Measurements from ENCODE around the gene OPRD1. TPM values are rescaled to one million over a fixed set of nuclear protein-coding genes. Genes with fewer than 3 reads are reported as not detected.
"Not testable (repeated sequence)": the region's sequence is repeated elsewhere in the genome, so short reads cannot be mapped to it uniquely, and the experiment has no call there.

The OPRD1 gene
- polyA plus RNA-seq, 3 donors = 0.33 to 0.56 (median 0.40) TPM

GRCh38 chr1:28832966-28833365 is 21.0 kb downstream of the OPRD1 start:
- no peak for DNase-seq (ENCODE audit: extremely low read depth in 1 of 11, low read depth in 9 of 11, low spot score in 4 of 11)

DNA sequence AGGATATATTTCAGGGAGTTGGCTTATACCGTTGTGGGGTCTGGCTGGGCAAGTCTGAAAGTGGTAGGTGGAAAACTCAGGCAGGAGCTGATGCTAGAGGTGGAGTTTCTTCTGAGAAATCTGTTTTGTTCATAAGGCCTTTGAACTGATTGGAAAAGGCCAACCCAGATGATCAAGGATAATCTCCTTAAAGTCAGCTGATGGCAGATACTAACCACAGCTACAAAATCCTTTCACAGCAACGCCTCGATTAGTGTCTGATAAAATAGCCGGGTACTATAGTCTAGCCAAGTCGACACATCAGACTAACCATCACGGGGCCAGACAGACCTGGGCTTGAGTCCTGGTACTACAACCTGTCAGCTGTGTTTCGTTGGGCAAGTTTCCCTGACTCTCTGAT is 21.4 kb downstream of the OPRD1 start:
- no peak for DNase-seq (ENCODE audit: extremely low read depth in 1 of 11, low read depth in 9 of 11, low spot score in 4 of 11)

DNA sequence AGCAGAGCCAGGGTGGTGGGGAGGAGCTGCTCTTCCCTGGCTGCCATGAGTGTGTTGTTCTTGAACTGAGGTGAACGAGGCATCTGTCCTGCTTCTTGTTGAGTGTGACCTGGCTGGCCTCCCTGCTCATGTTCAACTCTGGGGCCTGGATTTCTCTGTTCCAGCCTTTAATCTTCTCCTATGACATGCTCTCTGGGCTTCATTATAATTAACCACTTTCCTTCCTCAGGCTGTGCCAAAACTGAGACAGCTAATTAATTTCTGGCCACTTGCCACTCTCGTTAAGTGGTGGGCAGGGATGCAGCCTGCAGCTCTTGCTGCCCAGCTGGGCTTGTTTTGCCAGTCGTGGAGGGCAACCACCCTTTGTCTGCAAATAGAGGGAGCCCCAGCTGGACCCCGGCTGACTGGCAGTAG is 23.3 kb downstream of the OPRD1 start:
- no peak for DNase-seq (ENCODE audit: extremely low read depth in 1 of 11, low read depth in 9 of 11, low spot score in 4 of 11)

DNA sequence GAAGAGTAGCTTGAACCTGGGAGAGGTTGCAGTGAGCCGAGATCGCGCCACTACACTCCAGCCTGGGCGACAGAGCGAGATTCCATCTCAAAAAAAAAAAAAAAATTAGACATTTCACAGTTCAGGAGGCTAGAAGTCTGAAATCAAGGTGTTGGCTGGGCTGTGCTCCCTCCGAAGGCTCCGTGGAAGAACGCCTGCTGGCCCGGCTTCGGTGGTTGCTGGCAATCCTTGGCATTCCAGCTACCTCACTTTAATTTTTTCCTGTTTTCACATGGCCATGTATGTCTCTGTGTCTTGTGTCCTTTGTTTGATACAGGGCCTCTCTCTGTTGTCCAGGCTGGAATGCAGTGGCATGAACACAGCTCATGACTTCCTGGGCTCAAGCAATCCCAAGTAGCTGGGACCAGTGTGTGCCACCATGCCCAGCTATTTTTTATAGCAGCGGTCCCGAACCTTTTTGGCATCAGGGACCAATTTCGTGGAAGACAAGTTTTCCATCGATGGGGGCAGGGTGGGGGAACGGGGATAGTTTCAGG is 24.5 kb downstream of the OPRD1 start:
- DNase-seq (ENCODE audit: extremely low read depth in 1 of 11, low read depth in 9 of 11, low spot score in 4 of 11) = no peak

DNA sequence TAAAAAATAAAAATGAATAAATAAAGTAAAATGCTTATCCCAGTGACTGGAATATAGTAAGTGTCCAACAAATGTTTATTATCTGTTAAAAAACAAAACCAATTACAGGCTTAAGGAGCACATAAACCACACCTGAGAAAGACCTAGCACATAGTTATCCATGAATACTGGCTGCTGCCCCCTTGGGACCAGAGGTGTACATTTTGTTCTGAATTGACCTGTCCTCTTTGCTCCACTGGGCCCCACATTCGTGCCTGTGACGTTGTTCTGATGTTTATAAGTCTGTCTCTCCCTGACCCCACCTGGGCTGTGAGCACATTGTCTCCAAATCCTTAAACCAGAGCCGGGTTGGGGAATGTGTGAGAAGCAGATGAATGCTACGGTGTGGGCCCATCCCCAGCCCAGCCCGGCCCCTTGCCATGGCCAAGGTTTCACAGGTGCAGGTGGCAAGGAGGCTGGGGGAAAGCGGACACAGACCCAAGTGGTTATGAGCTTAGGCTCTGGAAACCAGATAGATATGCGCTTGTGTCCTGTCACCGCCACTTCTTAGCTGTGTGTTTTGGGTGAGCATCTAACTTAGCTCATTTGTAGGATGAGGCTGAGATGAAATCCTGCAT is 29.1 kb downstream of the OPRD1 start:
- DNase-seq (ENCODE audit: extremely low read depth in 1 of 11, low read depth in 9 of 11, low spot score in 4 of 11) = no peak

- DNase-seq (ENCODE audit: extremely low read depth in 1 of 11, low read depth in 9 of 11, low spot score in 4 of 11) = no peak
Measured at GRCh38 chr1:28845786-28846543, 34.0 kb downstream of the OPRD1 start.

DNA sequence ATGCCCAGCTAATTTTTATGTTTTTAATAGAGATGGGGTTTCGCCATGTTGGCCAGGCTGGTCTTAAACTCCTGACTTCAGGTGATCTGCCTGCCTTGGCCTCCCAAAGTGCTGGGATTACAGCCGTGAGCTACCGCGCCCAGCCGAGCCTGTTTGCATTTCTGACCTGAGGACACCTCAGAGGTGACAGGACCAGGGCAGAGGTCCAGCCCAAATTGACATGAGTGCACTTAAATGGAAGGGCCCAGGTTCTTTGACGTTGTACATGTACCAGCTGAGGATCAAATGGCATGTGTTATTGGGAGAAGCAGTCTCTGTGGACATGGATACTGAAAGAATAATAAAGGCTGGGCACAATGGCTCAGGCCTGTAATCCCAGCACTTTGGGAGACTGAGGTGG is 35.2 kb downstream of the OPRD1 start:
- DNase-seq (ENCODE audit: extremely low read depth in 1 of 11, low read depth in 9 of 11, low spot score in 4 of 11) = not testable (repeated sequence)

GRCh38 chr1:28848416-28848815 is 36.4 kb downstream of the OPRD1 start:
- no peak for DNase-seq (ENCODE audit: extremely low read depth in 1 of 11, low read depth in 9 of 11, low spot score in 4 of 11)

GRCh38 chr1:28853093-28853742 is 41.2 kb downstream of the OPRD1 start:
- DNase-seq (ENCODE audit: extremely low read depth in 1 of 11, low read depth in 9 of 11, low spot score in 4 of 11) = no peak

DNA sequence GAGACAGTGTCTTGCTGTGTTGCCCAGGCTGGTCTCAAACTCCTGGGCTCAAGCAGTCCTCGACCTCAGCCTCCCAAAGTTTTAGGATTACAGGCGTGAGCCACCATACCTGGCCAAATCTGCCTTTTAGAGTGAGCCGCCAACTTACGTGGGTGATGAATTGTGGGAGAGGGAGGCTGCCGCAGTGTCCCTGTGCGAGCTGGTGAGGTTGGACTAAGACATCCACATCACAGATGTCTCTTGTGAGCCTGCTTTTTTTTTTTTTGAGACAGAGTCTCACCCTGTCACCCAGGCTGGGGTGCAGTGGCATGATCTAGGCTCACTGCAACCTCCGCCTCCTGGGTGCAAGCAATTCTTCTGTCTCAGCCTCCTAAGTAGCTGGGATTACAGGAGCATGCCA is 42.4 kb downstream of the OPRD1 start:
- DNase-seq (ENCODE audit: extremely low read depth in 1 of 11, low read depth in 9 of 11, low spot score in 4 of 11) = not testable (repeated sequence)

GRCh38 chr1:28855046-28855445 is 43.1 kb downstream of the OPRD1 start:
- DNase-seq (ENCODE audit: extremely low read depth in 1 of 11, low read depth in 9 of 11, low spot score in 4 of 11) = no peak

DNA sequence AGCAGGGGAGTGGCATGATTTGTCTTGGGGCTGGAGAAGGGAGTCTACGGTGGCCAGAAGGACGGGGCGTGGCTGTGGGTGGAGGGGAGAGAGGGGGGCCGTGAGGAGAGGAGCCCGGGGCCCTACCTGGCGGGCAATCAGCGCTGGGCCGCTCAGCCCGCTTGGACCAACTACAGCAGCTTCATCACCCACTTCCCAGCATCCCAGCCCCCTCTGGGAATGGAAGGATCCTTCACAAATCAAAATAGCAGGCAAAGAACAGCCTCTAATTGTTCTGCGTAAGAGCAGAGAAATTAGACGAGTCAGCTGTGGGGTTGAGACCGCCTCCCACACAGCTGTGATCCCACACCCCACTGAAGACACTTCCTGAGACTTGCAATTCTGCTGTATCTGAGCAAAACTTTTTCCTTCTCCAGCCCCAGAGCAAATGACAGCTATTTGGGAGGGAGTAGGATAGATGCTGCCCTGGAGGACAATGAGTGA is 43.5 kb downstream of the OPRD1 start:
- DNase-seq (ENCODE audit: extremely low read depth in 1 of 11, low read depth in 9 of 11, low spot score in 4 of 11) = no peak

DNA sequence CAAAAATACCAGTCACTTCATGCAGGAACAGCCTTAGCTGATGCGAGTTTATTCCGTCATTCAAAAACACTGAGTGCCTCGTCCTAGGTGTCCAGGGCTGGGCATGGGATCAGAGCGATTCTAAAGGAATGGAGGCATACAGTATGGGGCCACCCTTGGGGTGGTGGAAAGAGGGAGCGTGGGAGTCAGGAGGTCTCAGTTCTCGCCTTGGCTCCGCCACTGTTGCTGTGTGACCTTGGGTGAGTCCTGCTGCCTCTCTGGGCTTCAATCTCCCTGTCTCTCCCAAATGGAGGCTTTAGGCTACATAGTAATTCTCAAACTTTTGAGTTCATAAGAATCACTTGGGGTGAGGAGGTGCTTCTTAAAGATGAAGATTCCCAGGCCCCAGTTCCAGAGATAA is 44.0 kb downstream of the OPRD1 start:
- no peak for DNase-seq (ENCODE audit: extremely low read depth in 1 of 11, low read depth in 9 of 11, low spot score in 4 of 11)

DNA sequence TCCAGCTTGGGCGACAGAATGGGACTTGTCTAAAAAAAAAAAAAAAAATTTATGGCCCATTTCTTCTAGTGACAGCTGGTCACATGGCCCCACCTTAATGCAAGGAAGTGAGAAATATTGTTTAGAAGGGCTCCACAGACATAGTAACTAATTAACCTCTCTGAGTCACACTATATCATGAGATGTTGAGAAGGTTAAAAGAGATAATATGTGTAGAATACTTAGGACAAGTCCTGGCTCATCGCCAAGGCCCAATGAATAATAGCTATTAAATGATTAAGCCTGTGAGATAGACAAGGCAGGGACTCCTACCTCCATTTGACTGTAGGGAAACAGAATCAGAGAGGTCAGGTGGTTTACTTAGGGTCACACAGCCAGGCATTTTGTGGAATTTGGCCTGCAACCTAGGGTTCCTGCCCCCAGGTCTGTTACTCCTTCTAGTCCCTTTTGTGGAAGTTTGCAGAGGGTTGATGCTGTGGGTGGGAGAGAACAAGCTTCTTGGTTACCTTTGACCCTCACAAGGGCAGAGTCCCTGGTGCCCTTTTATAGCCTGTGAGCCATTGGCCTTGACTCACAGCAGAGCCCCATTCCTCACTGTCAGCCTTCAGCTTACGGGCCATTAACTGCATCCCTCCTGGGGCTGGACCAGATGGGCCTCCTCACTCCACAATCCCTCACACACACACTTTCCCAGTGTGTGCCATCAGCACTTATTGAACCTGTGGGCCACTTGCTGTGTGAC is 48.5 kb downstream of the OPRD1 start:
- peak in 4 of 11 donors; percentile 48 to 59 (median 54) for DNase-seq (ENCODE audit: extremely low read depth in 1 of 11, low read depth in 9 of 11, low spot score in 4 of 11)

DNA sequence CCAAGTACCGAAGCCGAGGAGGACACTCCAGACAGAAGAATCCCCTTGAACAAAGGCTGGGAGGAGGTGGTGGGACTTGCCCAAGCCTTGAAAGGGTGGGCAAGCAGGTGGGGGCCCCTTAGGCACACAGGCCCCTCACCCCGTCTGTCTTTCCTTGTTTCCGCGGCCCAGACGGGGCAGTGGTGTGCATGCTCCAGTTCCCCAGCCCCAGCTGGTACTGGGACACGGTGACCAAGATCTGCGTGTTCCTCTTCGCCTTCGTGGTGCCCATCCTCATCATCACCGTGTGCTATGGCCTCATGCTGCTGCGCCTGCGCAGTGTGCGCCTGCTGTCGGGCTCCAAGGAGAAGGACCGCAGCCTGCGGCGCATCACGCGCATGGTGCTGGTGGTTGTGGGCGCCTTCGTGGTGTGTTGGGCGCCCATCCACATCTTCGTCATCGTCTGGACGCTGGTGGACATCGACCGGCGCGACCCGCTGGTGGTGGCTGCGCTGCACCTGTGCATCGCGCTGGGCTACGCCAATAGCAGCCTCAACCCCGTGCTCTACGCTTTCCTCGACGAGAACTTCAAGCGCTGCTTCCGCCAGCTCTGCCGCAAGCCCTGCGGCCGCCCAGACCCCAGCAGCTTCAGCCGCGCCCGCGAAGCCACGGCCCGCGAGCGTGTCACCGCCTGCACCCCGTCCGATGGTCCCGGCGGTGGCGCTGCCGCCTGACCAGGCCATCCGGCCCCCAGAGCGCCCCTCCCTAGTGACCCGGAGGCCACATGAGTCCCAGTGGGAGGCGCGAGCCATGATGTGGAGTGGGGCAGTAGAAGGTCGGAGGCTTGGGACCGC is 50.8 kb downstream of the OPRD1 start:
- no peak for DNase-seq (ENCODE audit: extremely low read depth in 1 of 11, low read depth in 9 of 11, low spot score in 4 of 11)

GRCh38 chr1:28864695-28865094 is 52.7 kb downstream of the OPRD1 start:
- no peak for DNase-seq (ENCODE audit: extremely low read depth in 1 of 11, low read depth in 9 of 11, low spot score in 4 of 11)

DNA sequence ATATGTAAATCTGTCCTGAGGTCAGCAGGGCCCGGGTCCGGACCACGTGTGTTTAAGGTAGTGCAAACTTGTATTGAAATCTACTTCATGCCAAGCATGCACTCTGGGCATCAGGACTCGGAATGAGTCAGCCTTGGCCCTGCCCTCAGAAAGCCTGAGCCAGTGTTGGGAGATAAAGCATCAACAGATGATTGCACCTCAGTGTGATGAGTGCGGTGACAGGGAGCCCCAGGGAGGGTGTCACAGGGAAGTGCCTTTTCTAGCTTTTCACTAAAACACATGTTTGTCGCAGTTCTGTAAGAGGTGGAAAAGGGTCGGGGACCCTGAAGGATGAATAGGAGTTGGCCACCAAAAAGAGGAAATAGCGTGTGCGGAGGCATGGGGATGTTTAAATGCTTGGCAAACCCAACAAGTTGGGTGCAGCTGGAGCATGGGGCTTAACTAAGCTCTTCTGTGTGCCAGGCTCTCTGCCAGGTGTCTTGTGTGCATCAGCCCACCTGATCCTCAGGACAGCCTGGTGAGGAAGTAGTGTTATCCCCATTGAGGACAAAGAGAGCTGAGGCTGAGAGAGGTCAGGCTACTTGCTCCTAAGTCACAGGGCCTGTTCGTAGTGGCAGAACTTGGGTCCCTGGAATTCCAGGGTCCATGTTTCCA is 54.2 kb downstream of the OPRD1 start:
- DNase-seq (ENCODE audit: extremely low read depth in 1 of 11, low read depth in 9 of 11, low spot score in 4 of 11) = no peak

- DNase-seq (ENCODE audit: extremely low read depth in 1 of 11, low read depth in 9 of 11, low spot score in 4 of 11) = no peak
Measured at GRCh38 chr1:28867850-28868249, 55.9 kb downstream of the OPRD1 start.
